ENCODE measurements around the gene TNFAIP2. TPM values are rescaled to one million over a fixed set of nuclear protein-coding genes. Genes with fewer than 3 reads are reported as not detected.
"Not testable (repeated sequence)": the region's sequence is repeated elsewhere in the genome, so short reads cannot be mapped to it uniquely, and the experiment has no call there.

Gene TNFAIP2
- total RNA-seq, 1 donor from 2014 or later, result 1.0 TPM

GRCh38 chr14:103142026-103142425, 18.8 kb downstream of the TNFAIP2 start:
- DNase-seq (ENCODE audit: low spot score), result no peak
- H3K27ac Mint-ChIP-seq, result no peak overlapping the region
- no peaks in the 10 kb centered on the region for H3K9me3 Mint-ChIP-seq
- peaks cover 3% of the 10 kb centered on the region for H3K27me3 Mint-ChIP-seq (ENCODE audit: low read depth)
- H3K36me3 Mint-ChIP-seq (ENCODE audit: low read depth), result no peaks in the 10 kb centered on the region
- peaks cover 4% of the 10 kb centered on the region for H3K4me1 Mint-ChIP-seq (ENCODE audit: low read depth)
- intact Hi-C loops (cut with micrococcal nuclease), result no loop called here
- no peak overlapping the region for H3K4me3 Mint-ChIP-seq (ENCODE audit: low read depth)

- Mint-ChIP-seq H3K36me3 (ENCODE audit: low read depth) (no peaks in the 10 kb centered on the region), H3K4me3 (ENCODE audit: low read depth) (no peak overlapping the region), H3K4me1 (ENCODE audit: low read depth) (peaks cover 4% of the 10 kb centered on the region), H3K27me3 (ENCODE audit: low read depth) (peaks cover 3% of the 10 kb centered on the region), H3K9me3 (no peaks in the 10 kb centered on the region), H3K27ac (no peak overlapping the region)
- DNase-seq (ENCODE audit: low spot score), result no peak
- intact Hi-C loops (cut with micrococcal nuclease), result no loop called here
Observed at GRCh38 chr14:103142721-103143302, 19.6 kb downstream of the TNFAIP2 start.

GRCh38 chr14:103143506-103143905, 20.2 kb downstream of the TNFAIP2 start:
- Mint-ChIP-seq H3K27ac (no peak overlapping the region), H3K27me3 (ENCODE audit: low read depth) (peaks cover 3% of the 10 kb centered on the region), H3K36me3 (ENCODE audit: low read depth) (no peaks in the 10 kb centered on the region), H3K4me3 (ENCODE audit: low read depth) (no peak overlapping the region), H3K9me3 (no peaks in the 10 kb centered on the region), H3K4me1 (ENCODE audit: low read depth) (peaks cover 4% of the 10 kb centered on the region)
- intact Hi-C loops (cut with micrococcal nuclease), result no loop called here
- DNase-seq (ENCODE audit: low spot score), result no peak

GRCh38 chr14:103144085-103144484, 20.8 kb downstream of the TNFAIP2 start:
- intact Hi-C loops (cut with micrococcal nuclease), result no loop called here
- no peak for DNase-seq (ENCODE audit: low spot score)
- Mint-ChIP-seq H3K4me3 (ENCODE audit: low read depth) (no peak overlapping the region), H3K9me3 (no peaks in the 10 kb centered on the region), H3K4me1 (ENCODE audit: low read depth) (peaks cover 4% of the 10 kb centered on the region), H3K36me3 (ENCODE audit: low read depth) (no peaks in the 10 kb centered on the region), H3K27ac (no peak overlapping the region), H3K27me3 (ENCODE audit: low read depth) (peaks cover 3% of the 10 kb centered on the region)

GRCh38 chr14:103146141-103146709, 23.0 kb downstream of the TNFAIP2 start:
- Mint-ChIP-seq H3K36me3 (ENCODE audit: low read depth) (no peaks in the 10 kb centered on the region), H3K4me1 (ENCODE audit: low read depth) (no peaks in the 10 kb centered on the region), H3K27ac (no peak overlapping the region), H3K27me3 (ENCODE audit: low read depth) (peaks cover 3% of the 10 kb centered on the region), H3K9me3 (no peaks in the 10 kb centered on the region), H3K4me3 (ENCODE audit: low read depth) (no peak overlapping the region)
- intact Hi-C loops (cut with micrococcal nuclease), result no loop called here
- DNase-seq (ENCODE audit: low spot score), result no peak

- Mint-ChIP-seq H3K4me3 (ENCODE audit: low read depth) (no peak overlapping the region), H3K9me3 (no peaks in the 10 kb centered on the region)
Observed at GRCh38 chr14:103149351-103150237, 26.3 kb downstream of the TNFAIP2 start.

GRCh38 chr14:103151270-103151945, 28.1 kb downstream of the TNFAIP2 start:
- H3K27ac Mint-ChIP-seq, result no peak overlapping the region
- no peaks in the 10 kb centered on the region for H3K9me3 Mint-ChIP-seq
- intact Hi-C loops (cut with micrococcal nuclease), result no loop called here
- no peaks in the 10 kb centered on the region for H3K27me3 Mint-ChIP-seq (ENCODE audit: low read depth)
- DNase-seq (ENCODE audit: low spot score), result no peak
- H3K4me3 Mint-ChIP-seq (ENCODE audit: low read depth), result no peak overlapping the region
- H3K36me3 Mint-ChIP-seq (ENCODE audit: low read depth), result no peaks in the 10 kb centered on the region
- no peaks in the 10 kb centered on the region for H3K4me1 Mint-ChIP-seq (ENCODE audit: low read depth)

More at GRCh38 chr14:103149351-103150237, 26.3 kb downstream of the TNFAIP2 start:
- no peak overlapping the region for H3K27ac Mint-ChIP-seq
- no peak for DNase-seq (ENCODE audit: low spot score)
- intact Hi-C loops (cut with micrococcal nuclease), result no loop called here
- no peaks in the 10 kb centered on the region for H3K36me3 Mint-ChIP-seq (ENCODE audit: low read depth)
- H3K4me1 Mint-ChIP-seq (ENCODE audit: low read depth), result no peaks in the 10 kb centered on the region
- H3K27me3 Mint-ChIP-seq (ENCODE audit: low read depth), result no peaks in the 10 kb centered on the region

GRCh38 chr14:103155010-103155409, 31.7 kb downstream of the TNFAIP2 start:
- Mint-ChIP-seq H3K4me1 (ENCODE audit: low read depth) (no peaks in the 10 kb centered on the region), H3K9me3 (no peaks in the 10 kb centered on the region)
- intact Hi-C loops (cut with micrococcal nuclease), result no loop called here

GRCh38 chr14:103155416-103155815, 32.2 kb downstream of the TNFAIP2 start:
- H3K9me3 Mint-ChIP-seq; H3K27me3 Mint-ChIP-seq (ENCODE audit: low read depth); intact Hi-C loops (cut with micrococcal nuclease); DNase-seq (ENCODE audit: low spot score); H3K36me3 Mint-ChIP-seq (ENCODE audit: low read depth); H3K4me3 Mint-ChIP-seq (ENCODE audit: low read depth); H3K27ac Mint-ChIP-seq; H3K4me1 Mint-ChIP-seq (ENCODE audit: low read depth): not testable (repeated sequence)

More at GRCh38 chr14:103155010-103155409, 31.7 kb downstream of the TNFAIP2 start:
- Mint-ChIP-seq H3K27ac (no peak overlapping the region), H3K27me3 (ENCODE audit: low read depth) (no peaks in the 10 kb centered on the region), H3K4me3 (ENCODE audit: low read depth) (no peak overlapping the region), H3K36me3 (ENCODE audit: low read depth) (no peaks in the 10 kb centered on the region)
- no peak for DNase-seq (ENCODE audit: low spot score)

GRCh38 chr14:103155826-103156394, 32.6 kb downstream of the TNFAIP2 start:
- Mint-ChIP-seq H3K4me1 (ENCODE audit: low read depth) (no peaks in the 10 kb centered on the region), H3K36me3 (ENCODE audit: low read depth) (no peaks in the 10 kb centered on the region), H3K27ac (no peak overlapping the region), H3K4me3 (ENCODE audit: low read depth) (no peak overlapping the region), H3K9me3 (no peaks in the 10 kb centered on the region), H3K27me3 (ENCODE audit: low read depth) (no peaks in the 10 kb centered on the region)
- intact Hi-C loops (cut with micrococcal nuclease), result no loop called here
- no peak for DNase-seq (ENCODE audit: low spot score)

GRCh38 chr14:103156651-103157378, 33.6 kb downstream of the TNFAIP2 start:
- H3K36me3 Mint-ChIP-seq (ENCODE audit: low read depth), result no peaks in the 10 kb centered on the region

GRCh38 chr14:103157969-103158368, 34.7 kb downstream of the TNFAIP2 start:
- intact Hi-C loops (cut with micrococcal nuclease), result no loop called here
- Mint-ChIP-seq H3K36me3 (ENCODE audit: low read depth) (no peaks in the 10 kb centered on the region), H3K9me3 (no peaks in the 10 kb centered on the region), H3K27me3 (ENCODE audit: low read depth) (no peaks in the 10 kb centered on the region), H3K4me3 (ENCODE audit: low read depth) (no peak overlapping the region), H3K4me1 (ENCODE audit: low read depth) (no peaks in the 10 kb centered on the region), H3K27ac (no peak overlapping the region)
- no peak for DNase-seq (ENCODE audit: low spot score)

More at GRCh38 chr14:103156651-103157378, 33.6 kb downstream of the TNFAIP2 start:
- no peak for DNase-seq (ENCODE audit: low spot score)
- H3K9me3 Mint-ChIP-seq, result no peaks in the 10 kb centered on the region
- H3K27me3 Mint-ChIP-seq (ENCODE audit: low read depth), result no peaks in the 10 kb centered on the region
- no peak overlapping the region for H3K4me3 Mint-ChIP-seq (ENCODE audit: low read depth)
- intact Hi-C loops (cut with micrococcal nuclease), result no loop called here
- no peak overlapping the region for H3K27ac Mint-ChIP-seq
- H3K4me1 Mint-ChIP-seq (ENCODE audit: low read depth), result no peaks in the 10 kb centered on the region
